ENCODE data around the gene TRAF3.

TRAF3 gene

GRCh38 chr14:102953100-102953499 is 175.9 kb downstream of the TRAF3 start:
- no peak for DNase-seq (ENCODE audit: low spot score)

GRCh38 chr14:102954081-102954789 is 177.0 kb downstream of the TRAF3 start:
- no peak for DNase-seq (ENCODE audit: low spot score)

GRCh38 chr14:102955636-102956408 is 178.6 kb downstream of the TRAF3 start:
- no peak for DNase-seq (ENCODE audit: low spot score)

GRCh38 chr14:102957222-102957621 is 180.0 kb downstream of the TRAF3 start:
- peak; percentile 18 for DNase-seq (ENCODE audit: low spot score)

- DNase-seq (ENCODE audit: low spot score), result no peak
Observed at GRCh38 chr14:102958461-102958860, 181.2 kb downstream of the TRAF3 start.

Small RNAs within 50 kb of the gene (small RNA-seq; reads per million reads assigned to genes)
- gene RNU6-1316P, result 0 reads per million in 2 experiments

Data from SK-N-DZ (cell line).